ENCODE measurements around the gene SCAMP4. TPM values are rescaled to one million over a fixed set of nuclear protein-coding genes. Genes with fewer than 3 reads are reported as not detected.

SCAMP4 gene
- polyA plus RNA-seq, 1 experiment: 13.2 TPM

DNA sequence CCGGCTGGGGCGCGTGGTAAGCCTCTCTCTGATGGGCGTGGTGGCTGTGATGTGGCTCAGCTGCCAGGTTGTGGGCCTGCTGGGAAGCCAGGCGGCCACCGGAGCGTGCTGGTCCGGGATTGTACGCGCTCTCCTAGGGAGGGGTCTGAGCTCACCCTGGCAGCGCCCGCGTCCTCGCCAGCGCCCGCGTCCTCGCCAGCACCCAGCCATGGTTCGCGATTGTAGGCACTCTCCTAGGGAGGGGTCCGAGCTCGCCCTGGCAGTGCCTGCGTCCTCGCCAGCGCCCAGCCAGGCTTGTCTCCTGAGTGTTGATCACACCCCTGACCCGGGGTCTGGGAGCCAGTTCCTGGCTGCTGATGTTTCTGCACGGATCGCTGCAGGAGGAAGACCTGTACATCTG, 13.8 kb downstream of the SCAMP4 start:
- CTCF ChIA-PET: interaction anchor here (0.6 to 2.3 kb wide), 2 partner anchors 11 kb away, joined by 3 to 10 read pairs; no protein-coding TSS in a partner anchor
- Histone ChIP-seq H3K4me3 (ENCODE audit: low read depth, low read length) (no peak overlapping the region), H3K36me3 (ENCODE audit: control insufficient read depth, insufficient read depth, low read length) (peaks cover 24% of the 10 kb centered on the region), H3K27me3 (ENCODE audit: control insufficient read depth, insufficient read depth, low read length) (no peaks in the 10 kb centered on the region)
- POLR2A ChIA-PET: no interaction called here
- no peak for DNase-seq (ENCODE audit: low read depth)
- TF ChIP-seq, protein P1, sequence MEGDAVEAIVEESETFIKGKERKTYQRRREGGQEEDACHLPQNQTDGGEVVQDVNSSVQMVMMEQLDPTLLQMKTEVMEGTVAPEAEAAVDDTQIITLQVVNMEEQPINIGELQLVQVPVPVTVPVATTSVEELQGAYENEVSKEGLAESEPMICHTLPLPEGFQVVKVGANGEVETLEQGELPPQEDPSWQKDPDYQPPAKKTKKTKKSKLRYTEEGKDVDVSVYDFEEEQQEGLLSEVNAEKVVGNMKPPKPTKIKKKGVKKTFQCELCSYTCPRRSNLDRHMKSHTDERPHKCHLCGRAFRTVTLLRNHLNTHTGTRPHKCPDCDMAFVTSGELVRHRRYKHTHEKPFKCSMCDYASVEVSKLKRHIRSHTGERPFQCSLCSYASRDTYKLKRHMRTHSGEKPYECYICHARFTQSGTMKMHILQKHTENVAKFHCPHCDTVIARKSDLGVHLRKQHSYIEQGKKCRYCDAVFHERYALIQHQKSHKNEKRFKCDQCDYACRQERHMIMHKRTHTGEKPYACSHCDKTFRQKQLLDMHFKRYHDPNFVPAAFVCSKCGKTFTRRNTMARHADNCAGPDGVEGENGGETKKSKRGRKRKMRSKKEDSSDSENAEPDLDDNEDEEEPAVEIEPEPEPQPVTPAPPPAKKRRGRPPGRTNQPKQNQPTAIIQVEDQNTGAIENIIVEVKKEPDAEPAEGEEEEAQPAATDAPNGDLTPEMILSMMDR (IDR thresholded peaks at IDR 0.05; ENCODE audit: insufficient read depth, low read depth, low read length): no peak

DNA sequence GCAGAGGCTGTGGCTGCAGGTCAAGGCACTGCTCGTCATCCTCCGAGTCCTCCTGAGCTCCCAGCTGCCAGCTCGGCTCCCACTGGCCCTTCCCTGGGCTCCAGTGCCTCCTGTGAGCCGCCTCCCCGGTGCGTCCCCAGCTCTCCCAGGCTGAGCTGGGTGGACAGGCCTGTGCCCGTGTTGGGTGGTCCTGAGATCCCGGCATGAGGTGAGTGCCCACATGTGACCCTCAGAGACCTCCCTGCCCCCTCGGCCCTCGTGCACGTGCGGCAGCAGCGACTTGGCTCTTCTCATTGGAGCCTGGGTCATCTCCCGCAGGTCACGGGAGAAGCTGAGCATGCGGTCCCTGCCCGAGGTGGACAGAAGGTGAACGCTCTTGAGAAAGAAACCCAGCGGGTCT, 15.4 kb downstream of the SCAMP4 start:
- Histone ChIP-seq H3K27me3 (ENCODE audit: control insufficient read depth, insufficient read depth, low read length) (no peaks in the 10 kb centered on the region), H3K36me3 (ENCODE audit: control insufficient read depth, insufficient read depth, low read length) (peaks cover 26% of the 10 kb centered on the region), H3K4me3 (ENCODE audit: low read depth, low read length) (no peak overlapping the region)
- TF ChIP-seq, protein P1 (IDR thresholded peaks at IDR 0.05; ENCODE audit: insufficient read depth, low read depth, low read length): no peak
- no peak for DNase-seq (ENCODE audit: low read depth)
- CTCF ChIA-PET: interaction anchor here (1.2 to 2.3 kb wide), 3 partner anchors 9 to 149 kb away, joined by 3 to 10 read pairs (median 3); no protein-coding TSS in a partner anchor
- POLR2A ChIA-PET: no interaction called here

DNA sequence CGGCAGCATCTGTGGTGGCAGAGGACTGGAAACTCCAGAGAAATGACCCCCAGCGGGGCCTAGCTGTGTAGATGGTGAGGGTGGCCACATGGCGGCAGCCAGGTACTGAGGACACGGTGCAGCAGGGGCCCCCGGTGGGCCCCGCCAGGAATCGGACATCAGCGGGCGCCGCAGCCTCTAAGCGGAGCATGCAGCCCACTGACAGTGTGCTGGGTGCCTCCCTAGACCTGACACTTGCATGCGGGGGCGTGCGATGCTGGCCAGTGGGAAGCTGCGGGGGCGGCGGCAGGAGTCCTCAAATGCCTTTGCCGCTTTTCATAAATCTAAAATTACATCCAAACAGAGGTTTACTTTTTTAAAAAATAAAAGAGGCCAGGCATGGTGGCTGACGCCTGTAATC, 16.1 kb downstream of the SCAMP4 start:
- TF ChIP-seq, protein P1 (IDR thresholded peaks at IDR 0.05; ENCODE audit: insufficient read depth, low read depth, low read length): no peak
- no peak for DNase-seq (ENCODE audit: low read depth)
- CTCF ChIA-PET: no interaction called here
- Histone ChIP-seq H3K36me3 (ENCODE audit: control insufficient read depth, insufficient read depth, low read length) (peaks cover 26% of the 10 kb centered on the region), H3K27me3 (ENCODE audit: control insufficient read depth, insufficient read depth, low read length) (no peaks in the 10 kb centered on the region), H3K4me3 (ENCODE audit: low read depth, low read length) (no peak overlapping the region)
- POLR2A ChIA-PET: no interaction called here

DNA sequence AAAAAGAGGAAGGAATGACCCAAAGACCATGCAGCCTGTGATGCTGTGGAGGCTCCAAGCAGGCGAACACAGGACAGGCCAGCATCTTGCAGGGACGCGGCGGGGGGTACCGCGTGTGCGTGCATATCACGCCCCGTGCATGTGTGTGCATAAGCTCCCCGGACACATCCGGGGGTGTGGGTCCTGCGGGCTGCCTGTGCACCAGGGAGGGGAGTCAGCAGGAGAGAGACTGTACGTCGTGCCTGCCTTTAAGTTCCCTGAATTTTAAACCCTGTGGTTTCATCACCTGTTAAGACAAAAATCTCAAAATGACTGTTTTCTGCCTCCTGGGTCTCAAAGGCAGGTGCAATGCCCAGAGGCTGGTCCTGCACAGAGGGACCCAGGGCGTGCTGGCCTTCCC, 16.6 kb downstream of the SCAMP4 start:
- peaks cover 26% of the 10 kb centered on the region for H3K36me3 ChIP-seq (ENCODE audit: control insufficient read depth, insufficient read depth, low read length)
- H3K4me3 ChIP-seq (ENCODE audit: low read depth, low read length): no peak overlapping the region
- no peaks in the 10 kb centered on the region for H3K27me3 ChIP-seq (ENCODE audit: control insufficient read depth, insufficient read depth, low read length)
- no peak for DNase-seq (ENCODE audit: low read depth)
- ChIA-PET CTCF (no interaction called here), POLR2A (no interaction called here)
- TF ChIP-seq, protein P1 (IDR thresholded peaks at IDR 0.05; ENCODE audit: insufficient read depth, low read depth, low read length): no peak

DNA sequence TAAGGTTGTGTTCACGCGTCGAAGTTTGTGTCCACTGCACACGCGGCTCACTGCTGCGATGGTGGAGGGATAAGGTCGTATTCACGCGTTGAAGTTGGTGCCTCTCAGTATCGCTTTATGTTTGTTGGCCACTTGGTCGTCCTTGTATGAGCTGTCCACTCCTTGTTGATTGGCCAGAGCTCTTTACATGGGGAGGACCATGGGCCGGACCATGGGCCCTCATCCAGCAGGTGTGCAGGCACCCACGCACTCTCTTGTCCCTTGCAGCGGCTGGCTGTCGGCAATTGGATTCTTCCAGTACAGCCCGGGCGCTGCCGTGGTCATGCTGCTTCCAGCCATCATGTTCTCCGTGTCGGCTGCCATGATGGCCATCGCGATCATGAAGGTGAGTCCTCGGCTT, 17.6 kb downstream of the SCAMP4 start:
- DNase-seq (ENCODE audit: low read depth): no peak
- peaks cover 24% of the 10 kb centered on the region for H3K36me3 ChIP-seq (ENCODE audit: control insufficient read depth, insufficient read depth, low read length)
- H3K4me3 ChIP-seq (ENCODE audit: low read depth, low read length): no peak overlapping the region
- TF ChIP-seq, protein P1 (IDR thresholded peaks at IDR 0.05; ENCODE audit: insufficient read depth, low read depth, low read length): no peak
- ChIA-PET CTCF (no interaction called here), POLR2A (no interaction called here)
- H3K27me3 ChIP-seq (ENCODE audit: control insufficient read depth, insufficient read depth, low read length): no peaks in the 10 kb centered on the region
